ENCODE data around the gene MRPL41.
"Not testable (repeated sequence)": the region's sequence is repeated elsewhere in the genome, so short reads cannot be mapped to it uniquely, and the experiment has no call there.

DNA sequence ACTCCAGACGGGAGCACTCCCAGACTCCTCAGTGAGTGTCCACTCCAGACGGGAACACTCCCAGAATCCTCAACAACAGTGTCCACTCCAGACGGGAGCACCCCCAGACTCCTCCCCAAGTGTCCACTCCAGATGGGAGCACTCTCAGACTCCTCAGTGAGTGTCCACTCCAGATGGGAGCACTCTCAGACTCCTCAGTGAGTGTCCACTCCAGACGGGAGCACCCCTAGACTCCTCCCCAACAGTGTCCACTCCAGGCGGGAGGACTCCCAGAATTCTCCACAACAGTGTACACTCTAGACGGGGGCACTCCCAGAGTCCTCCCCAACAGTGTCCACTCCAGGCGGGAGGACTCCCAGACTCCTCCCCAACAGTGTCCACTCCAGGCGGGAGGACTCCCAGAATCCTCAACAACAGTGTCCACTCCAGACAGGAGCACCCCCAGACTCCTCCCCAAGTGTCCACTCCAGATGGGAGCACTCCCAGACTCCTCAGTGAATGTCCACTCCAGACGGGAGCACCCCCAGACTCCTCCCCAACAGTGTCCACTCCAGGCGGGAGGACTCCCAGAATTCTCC, 18.7 kb upstream of the MRPL41 start:
- not testable (repeated sequence) for TF ChIP-seq POLR2A (IDR thresholded peaks at IDR 0.05; ENCODE audit: low read length); ZSCAN20 (CRISPR knock-in tag; IDR thresholded peaks at IDR 0.05); BHLHE40 (IDR thresholded peaks at IDR 0.05; ENCODE audit: low read depth, low read length); EP300 (IDR thresholded peaks at IDR 0.05); MAZ (IDR thresholded peaks at IDR 0.05; ENCODE audit: borderline replicate concordance, low read depth, low read length); CEBPB (IDR thresholded peaks at IDR 0.05); HDAC2 (IDR thresholded peaks at IDR 0.05); ZFP36 (IDR thresholded peaks at IDR 0.05; ENCODE audit: borderline replicate concordance, partially characterized antibody); RCOR1 (IDR thresholded peaks at IDR 0.05; ENCODE audit: low read depth, low read length)
- TF ChIP-seq, protein P1, sequence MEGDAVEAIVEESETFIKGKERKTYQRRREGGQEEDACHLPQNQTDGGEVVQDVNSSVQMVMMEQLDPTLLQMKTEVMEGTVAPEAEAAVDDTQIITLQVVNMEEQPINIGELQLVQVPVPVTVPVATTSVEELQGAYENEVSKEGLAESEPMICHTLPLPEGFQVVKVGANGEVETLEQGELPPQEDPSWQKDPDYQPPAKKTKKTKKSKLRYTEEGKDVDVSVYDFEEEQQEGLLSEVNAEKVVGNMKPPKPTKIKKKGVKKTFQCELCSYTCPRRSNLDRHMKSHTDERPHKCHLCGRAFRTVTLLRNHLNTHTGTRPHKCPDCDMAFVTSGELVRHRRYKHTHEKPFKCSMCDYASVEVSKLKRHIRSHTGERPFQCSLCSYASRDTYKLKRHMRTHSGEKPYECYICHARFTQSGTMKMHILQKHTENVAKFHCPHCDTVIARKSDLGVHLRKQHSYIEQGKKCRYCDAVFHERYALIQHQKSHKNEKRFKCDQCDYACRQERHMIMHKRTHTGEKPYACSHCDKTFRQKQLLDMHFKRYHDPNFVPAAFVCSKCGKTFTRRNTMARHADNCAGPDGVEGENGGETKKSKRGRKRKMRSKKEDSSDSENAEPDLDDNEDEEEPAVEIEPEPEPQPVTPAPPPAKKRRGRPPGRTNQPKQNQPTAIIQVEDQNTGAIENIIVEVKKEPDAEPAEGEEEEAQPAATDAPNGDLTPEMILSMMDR (IDR thresholded peaks at IDR 0.05) = not testable (repeated sequence)
- TF ChIP-seq, protein P2, sequence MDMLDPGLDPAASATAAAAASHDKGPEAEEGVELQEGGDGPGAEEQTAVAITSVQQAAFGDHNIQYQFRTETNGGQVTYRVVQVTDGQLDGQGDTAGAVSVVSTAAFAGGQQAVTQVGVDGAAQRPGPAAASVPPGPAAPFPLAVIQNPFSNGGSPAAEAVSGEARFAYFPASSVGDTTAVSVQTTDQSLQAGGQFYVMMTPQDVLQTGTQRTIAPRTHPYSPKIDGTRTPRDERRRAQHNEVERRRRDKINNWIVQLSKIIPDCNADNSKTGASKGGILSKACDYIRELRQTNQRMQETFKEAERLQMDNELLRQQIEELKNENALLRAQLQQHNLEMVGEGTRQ (IDR thresholded peaks at IDR 0.05) = not testable (repeated sequence)
- TF ChIP-seq, protein P3, sequence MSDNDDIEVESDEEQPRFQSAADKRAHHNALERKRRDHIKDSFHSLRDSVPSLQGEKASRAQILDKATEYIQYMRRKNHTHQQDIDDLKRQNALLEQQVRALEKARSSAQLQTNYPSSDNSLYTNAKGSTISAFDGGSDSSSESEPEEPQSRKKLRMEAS (IDR thresholded peaks at IDR 0.05) = not testable (repeated sequence)
- TF ChIP-seq, protein P4, sequence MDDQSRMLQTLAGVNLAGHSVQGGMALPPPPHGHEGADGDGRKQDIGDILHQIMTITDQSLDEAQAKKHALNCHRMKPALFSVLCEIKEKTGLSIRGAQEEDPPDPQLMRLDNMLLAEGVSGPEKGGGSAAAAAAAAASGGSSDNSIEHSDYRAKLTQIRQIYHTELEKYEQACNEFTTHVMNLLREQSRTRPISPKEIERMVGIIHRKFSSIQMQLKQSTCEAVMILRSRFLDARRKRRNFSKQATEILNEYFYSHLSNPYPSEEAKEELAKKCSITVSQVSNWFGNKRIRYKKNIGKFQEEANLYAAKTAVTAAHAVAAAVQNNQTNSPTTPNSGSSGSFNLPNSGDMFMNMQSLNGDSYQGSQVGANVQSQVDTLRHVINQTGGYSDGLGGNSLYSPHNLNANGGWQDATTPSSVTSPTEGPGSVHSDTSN (IDR thresholded peaks at IDR 0.05) = not testable (repeated sequence)
- TF ChIP-seq, protein P5, sequence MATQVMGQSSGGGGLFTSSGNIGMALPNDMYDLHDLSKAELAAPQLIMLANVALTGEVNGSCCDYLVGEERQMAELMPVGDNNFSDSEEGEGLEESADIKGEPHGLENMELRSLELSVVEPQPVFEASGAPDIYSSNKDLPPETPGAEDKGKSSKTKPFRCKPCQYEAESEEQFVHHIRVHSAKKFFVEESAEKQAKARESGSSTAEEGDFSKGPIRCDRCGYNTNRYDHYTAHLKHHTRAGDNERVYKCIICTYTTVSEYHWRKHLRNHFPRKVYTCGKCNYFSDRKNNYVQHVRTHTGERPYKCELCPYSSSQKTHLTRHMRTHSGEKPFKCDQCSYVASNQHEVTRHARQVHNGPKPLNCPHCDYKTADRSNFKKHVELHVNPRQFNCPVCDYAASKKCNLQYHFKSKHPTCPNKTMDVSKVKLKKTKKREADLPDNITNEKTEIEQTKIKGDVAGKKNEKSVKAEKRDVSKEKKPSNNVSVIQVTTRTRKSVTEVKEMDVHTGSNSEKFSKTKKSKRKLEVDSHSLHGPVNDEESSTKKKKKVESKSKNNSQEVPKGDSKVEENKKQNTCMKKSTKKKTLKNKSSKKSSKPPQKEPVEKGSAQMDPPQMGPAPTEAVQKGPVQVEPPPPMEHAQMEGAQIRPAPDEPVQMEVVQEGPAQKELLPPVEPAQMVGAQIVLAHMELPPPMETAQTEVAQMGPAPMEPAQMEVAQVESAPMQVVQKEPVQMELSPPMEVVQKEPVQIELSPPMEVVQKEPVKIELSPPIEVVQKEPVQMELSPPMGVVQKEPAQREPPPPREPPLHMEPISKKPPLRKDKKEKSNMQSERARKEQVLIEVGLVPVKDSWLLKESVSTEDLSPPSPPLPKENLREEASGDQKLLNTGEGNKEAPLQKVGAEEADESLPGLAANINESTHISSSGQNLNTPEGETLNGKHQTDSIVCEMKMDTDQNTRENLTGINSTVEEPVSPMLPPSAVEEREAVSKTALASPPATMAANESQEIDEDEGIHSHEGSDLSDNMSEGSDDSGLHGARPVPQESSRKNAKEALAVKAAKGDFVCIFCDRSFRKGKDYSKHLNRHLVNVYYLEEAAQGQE (IDR thresholded peaks at IDR 0.05) = not testable (repeated sequence)
